ENCODE data around the gene FAM83F. TPM values are rescaled to one million over a fixed set of nuclear protein-coding genes. Genes with fewer than 3 reads are reported as not detected.

The FAM83F gene
- polyA plus RNA-seq, 2 of the 4 experiments (the other 2 are of a cell fraction): not detected

DNA sequence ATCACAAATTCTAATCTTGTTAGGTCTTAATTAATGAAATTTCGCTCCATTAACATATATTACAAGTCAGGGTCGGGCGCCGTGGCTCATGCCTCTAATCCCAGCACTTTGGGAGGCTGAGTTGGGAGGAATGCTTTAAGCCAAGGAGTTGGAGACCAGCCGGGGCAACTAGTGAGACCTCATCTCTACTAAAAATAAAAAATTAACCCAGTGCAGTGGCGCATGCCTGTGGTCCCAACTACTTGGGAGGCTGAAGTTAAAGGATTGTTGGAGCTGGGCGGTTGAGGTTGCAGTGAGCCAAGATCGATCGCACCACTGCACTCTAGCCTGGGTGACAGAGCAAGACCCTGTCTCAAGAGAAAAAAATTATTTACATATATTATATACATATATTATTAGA, 32.7 kb upstream of the FAM83F start:
- TF ChIP-seq CHD4 (IDR thresholded peaks at IDR 0.05; ENCODE audit: borderline replicate concordance) (no peak), TFCP2L1 (CRISPR knock-in tag; IDR thresholded peaks at IDR 0.05) (no peak), SREBF2 (IDR thresholded peaks at IDR 0.05) (no peak), KDM5A (IDR thresholded peaks at IDR 0.05) (no peak), HOXB13 (CRISPR knock-in tag; IDR thresholded peaks at IDR 0.05; ENCODE audit: low read depth) (no peak), ZSCAN20 (CRISPR knock-in tag; IDR thresholded peaks at IDR 0.05) (no peak), SMC3 (IDR thresholded peaks at IDR 0.05) (no peak), E2F6 (IDR thresholded peaks at IDR 0.05; ENCODE audit: borderline replicate concordance, low read depth) (no peak), GATA3 (IDR thresholded peaks at IDR 0.05; ENCODE audit: borderline replicate concordance) (no peak), RNF2 (IDR thresholded peaks at IDR 0.05; ENCODE audit: borderline replicate concordance, low read depth) (no peak)
- TF ChIP-seq, protein P1, sequence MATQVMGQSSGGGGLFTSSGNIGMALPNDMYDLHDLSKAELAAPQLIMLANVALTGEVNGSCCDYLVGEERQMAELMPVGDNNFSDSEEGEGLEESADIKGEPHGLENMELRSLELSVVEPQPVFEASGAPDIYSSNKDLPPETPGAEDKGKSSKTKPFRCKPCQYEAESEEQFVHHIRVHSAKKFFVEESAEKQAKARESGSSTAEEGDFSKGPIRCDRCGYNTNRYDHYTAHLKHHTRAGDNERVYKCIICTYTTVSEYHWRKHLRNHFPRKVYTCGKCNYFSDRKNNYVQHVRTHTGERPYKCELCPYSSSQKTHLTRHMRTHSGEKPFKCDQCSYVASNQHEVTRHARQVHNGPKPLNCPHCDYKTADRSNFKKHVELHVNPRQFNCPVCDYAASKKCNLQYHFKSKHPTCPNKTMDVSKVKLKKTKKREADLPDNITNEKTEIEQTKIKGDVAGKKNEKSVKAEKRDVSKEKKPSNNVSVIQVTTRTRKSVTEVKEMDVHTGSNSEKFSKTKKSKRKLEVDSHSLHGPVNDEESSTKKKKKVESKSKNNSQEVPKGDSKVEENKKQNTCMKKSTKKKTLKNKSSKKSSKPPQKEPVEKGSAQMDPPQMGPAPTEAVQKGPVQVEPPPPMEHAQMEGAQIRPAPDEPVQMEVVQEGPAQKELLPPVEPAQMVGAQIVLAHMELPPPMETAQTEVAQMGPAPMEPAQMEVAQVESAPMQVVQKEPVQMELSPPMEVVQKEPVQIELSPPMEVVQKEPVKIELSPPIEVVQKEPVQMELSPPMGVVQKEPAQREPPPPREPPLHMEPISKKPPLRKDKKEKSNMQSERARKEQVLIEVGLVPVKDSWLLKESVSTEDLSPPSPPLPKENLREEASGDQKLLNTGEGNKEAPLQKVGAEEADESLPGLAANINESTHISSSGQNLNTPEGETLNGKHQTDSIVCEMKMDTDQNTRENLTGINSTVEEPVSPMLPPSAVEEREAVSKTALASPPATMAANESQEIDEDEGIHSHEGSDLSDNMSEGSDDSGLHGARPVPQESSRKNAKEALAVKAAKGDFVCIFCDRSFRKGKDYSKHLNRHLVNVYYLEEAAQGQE (IDR thresholded peaks at IDR 0.05): no peak
- no peak for FAIRE-seq
- Histone ChIP-seq H3K27ac (no peak overlapping the region), H3K4me2 (no peak overlapping the region), H3K9me3 (no peaks in the 10 kb centered on the region), H3K4me3 (no peak overlapping the region), H3K4me1 (no peaks in the 10 kb centered on the region)
- CTCF ChIA-PET: interaction anchor here (1.1 kb wide), 1 partner anchor 17 kb away, joined by 3 read pairs; no protein-coding TSS in a partner anchor
- POLR2A ChIA-PET: no interaction called here
- WGBS (ENCODE audit: missing lambda C conversion rate): 90% methylated on average over 9 of the region's 9 CpGs
- ATAC-seq: no peak
- no peak for DNase-seq (ENCODE audit: low read depth in 1 of 2, low spot score in 1 of 2)

DNA sequence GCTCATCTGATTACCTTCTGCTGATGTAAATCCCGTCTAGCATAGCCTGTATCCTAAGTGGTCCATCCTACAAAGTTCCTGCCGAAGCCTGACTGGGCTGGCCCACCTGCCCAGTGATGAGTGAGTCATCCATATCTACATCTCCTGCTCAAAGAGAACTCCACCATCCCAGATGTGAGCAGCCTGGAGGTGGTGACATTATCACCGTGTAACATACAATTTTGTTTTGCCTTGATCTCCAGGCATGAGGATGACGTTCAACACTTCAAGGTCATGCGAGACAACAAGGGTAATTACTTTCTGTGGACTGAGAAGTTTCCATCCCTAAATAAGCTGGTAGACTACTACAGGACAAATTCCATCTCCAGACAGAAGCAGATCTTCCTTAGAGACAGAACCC, 29.0 kb upstream of the FAM83F start:
- H3K4me1 ChIP-seq: no peaks in the 10 kb centered on the region
- H3K4me3 ChIP-seq: no peak overlapping the region
- TF ChIP-seq SMC3 (IDR thresholded peaks at IDR 0.05): no peak
- no peak for TF ChIP-seq BHLHE40 (IDR thresholded peaks at IDR 0.05; ENCODE audit: low read depth, low read length)
- TF ChIP-seq FOSL2 (IDR thresholded peaks at IDR 0.05): no peak
- TF ChIP-seq FOSL2 (CRISPR knock-in tag; IDR thresholded peaks at IDR 0.05): no peak
- no peak for TF ChIP-seq MYC (IDR thresholded peaks at IDR 0.05; ENCODE audit: borderline replicate concordance, low read length)
- TF ChIP-seq, protein P2, sequence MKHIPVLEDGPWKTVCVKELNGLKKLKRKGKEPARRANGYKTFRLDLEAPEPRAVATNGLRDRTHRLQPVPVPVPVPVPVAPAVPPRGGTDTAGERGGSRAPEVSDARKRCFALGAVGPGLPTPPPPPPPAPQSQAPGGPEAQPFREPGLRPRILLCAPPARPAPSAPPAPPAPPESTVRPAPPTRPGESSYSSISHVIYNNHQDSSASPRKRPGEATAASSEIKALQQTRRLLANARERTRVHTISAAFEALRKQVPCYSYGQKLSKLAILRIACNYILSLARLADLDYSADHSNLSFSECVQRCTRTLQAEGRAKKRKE (CRISPR knock-in tag; IDR thresholded peaks at IDR 0.05; ENCODE audit: low read depth): no peak
- no peak for TF ChIP-seq CHD2 (IDR thresholded peaks at IDR 0.05; ENCODE audit: low read length, partially characterized antibody)
- no peak for TF ChIP-seq HES2 (IDR thresholded peaks at IDR 0.05)
- TF ChIP-seq CBX8 (IDR thresholded peaks at IDR 0.05): no peak
- TF ChIP-seq HDAC2 (IDR thresholded peaks at IDR 0.05): no peak
- no peak for TF ChIP-seq CHD4 (IDR thresholded peaks at IDR 0.05; ENCODE audit: borderline replicate concordance)
- no peak for TF ChIP-seq USF2 (IDR thresholded peaks at IDR 0.05)
- TF ChIP-seq HOXB13 (CRISPR knock-in tag; IDR thresholded peaks at IDR 0.05; ENCODE audit: low read depth): no peak
- TF ChIP-seq TP53 (CRISPR knock-in tag; IDR thresholded peaks at IDR 0.05): no peak
- TF ChIP-seq, protein P3, sequence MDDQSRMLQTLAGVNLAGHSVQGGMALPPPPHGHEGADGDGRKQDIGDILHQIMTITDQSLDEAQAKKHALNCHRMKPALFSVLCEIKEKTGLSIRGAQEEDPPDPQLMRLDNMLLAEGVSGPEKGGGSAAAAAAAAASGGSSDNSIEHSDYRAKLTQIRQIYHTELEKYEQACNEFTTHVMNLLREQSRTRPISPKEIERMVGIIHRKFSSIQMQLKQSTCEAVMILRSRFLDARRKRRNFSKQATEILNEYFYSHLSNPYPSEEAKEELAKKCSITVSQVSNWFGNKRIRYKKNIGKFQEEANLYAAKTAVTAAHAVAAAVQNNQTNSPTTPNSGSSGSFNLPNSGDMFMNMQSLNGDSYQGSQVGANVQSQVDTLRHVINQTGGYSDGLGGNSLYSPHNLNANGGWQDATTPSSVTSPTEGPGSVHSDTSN (IDR thresholded peaks at IDR 0.05): no peak
- TF ChIP-seq, protein P1 (IDR thresholded peaks at IDR 0.05): no peak
- no peak for TF ChIP-seq CBX2 (IDR thresholded peaks at IDR 0.05; ENCODE audit: borderline replicate concordance, low read depth)
- no peak for TF ChIP-seq KDM1A (IDR thresholded peaks at IDR 0.05; ENCODE audit: low read depth)
- TF ChIP-seq RARB (CRISPR knock-in tag; IDR thresholded peaks at IDR 0.05): no peak
- no peak for TF ChIP-seq HEYL (CRISPR knock-in tag; IDR thresholded peaks at IDR 0.05)
- TF ChIP-seq HOXA7 (CRISPR knock-in tag; IDR thresholded peaks at IDR 0.05): no peak
- H3K27ac ChIP-seq: no peak overlapping the region
- H3K4me2 ChIP-seq: no peak overlapping the region
- ChIA-PET CTCF (interaction anchor here (0.6 kb wide), 1 partner anchor 255 kb away, joined by 3 read pairs; no protein-coding TSS in a partner anchor), POLR2A (no interaction called here)
- no peaks in the 10 kb centered on the region for H3K9me3 ChIP-seq
- ATAC-seq (no peak), FAIRE-seq (no peak), DNase-seq (ENCODE audit: low read depth in 1 of 2, low spot score in 1 of 2) (no peak)
- WGBS (ENCODE audit: missing lambda C conversion rate): 49% methylated on average over 5 of the region's 5 CpGs
